Neural progenitor cell (in vitro differentiated cells): Measurements from ENCODE around the gene SERAC1. TPM values are rescaled to one million over a fixed set of nuclear protein-coding genes. Genes with fewer than 3 reads are reported as not detected.

ENCODE experiments used
- DNase-seq: peaks from one replicate; pipeline ENCODE4 v3.0.0-alpha.2; 2016; ENCODE audit warnings: low spot score
- H2AFZ ChIP-seq: fragments of 200-600 bp; sonication (generic); replicated peaks from 2 replicates; pipeline ENCODE4 v1.6.1; 2016; ENCODE audit warnings: antibody characterized with exemption
- H3F3A ChIP-seq: fragments of 200-600 bp; sonication (generic); 2 replicates; pipeline ENCODE4 v1.6.1; 2016; ENCODE audit warnings: antibody characterized with exemption, low read depth
- H3K27ac ChIP-seq: fragments of 200-600 bp; sonication (generic); 2 replicates; pipeline ENCODE4 v1.5.1; 2016; ENCODE audit warnings: mild to moderate bottlenecking
- H3K27me3 ChIP-seq: fragments of 200-600 bp; sonication (generic); 2 replicates; pipeline ENCODE4 v1.6.1; 2016; ENCODE audit warnings: mild to moderate bottlenecking, moderate library complexity
- H3K36me3 ChIP-seq: fragments of 200-600 bp; sonication (generic); 2 replicates; pipeline ENCODE4 v1.5.1; 2016
- H3K4me1 ChIP-seq: fragments of 200-600 bp; sonication (generic); 2 replicates; pipeline ENCODE4 v1.6.1; 2016; ENCODE audit warnings: mixed run types
- H3K4me2 ChIP-seq: fragments of 200-600 bp; sonication (generic); 2 replicates; pipeline ENCODE4 v1.6.1; 2016
- H3K4me3 ChIP-seq: fragments of 200-600 bp; sonication (generic); 2 replicates; pipeline ENCODE4 v1.5.1; 2016
- H3K79me2 ChIP-seq: fragments of 200-600 bp; sonication (generic); 2 replicates; pipeline ENCODE4 v1.6.1; 2016; ENCODE audit warnings: low read depth
- H3K9ac ChIP-seq: fragments of 200-600 bp; sonication (generic); 2 replicates; pipeline ENCODE4 v1.6.1; 2016
- H3K9me3 ChIP-seq: fragments of 200-600 bp; sonication (generic); 2 replicates; pipeline ENCODE4 v1.5.1; 2016; ENCODE audit warnings: low read depth
- H4K20me1 ChIP-seq: fragments of 200-600 bp; sonication (generic); 2 replicates; pipeline ENCODE4 v1.6.1; 2016; ENCODE audit warnings: low read depth
- H3K27ac Mint-ChIP-seq: 3 replicates; pipeline ENCODE4 v1.8.0; 2021; ENCODE audit warnings: mixed read lengths
- H3K27me3 Mint-ChIP-seq: 2 replicates; pipeline ENCODE4 v1.8.0; 2022; ENCODE audit warnings: low read depth, mild to moderate bottlenecking, inconsistent platforms, moderate library complexity, mixed read lengths; ENCODE audit not compliant: insufficient read depth
- H3K36me3 Mint-ChIP-seq: 3 replicates; pipeline ENCODE4 v1.8.0; 2021; ENCODE audit warnings: mixed read lengths
- H3K4me1 Mint-ChIP-seq: 3 replicates; pipeline ENCODE4 v1.8.0; 2021; ENCODE audit warnings: mixed read lengths
- H3K4me3 Mint-ChIP-seq: 3 replicates; pipeline ENCODE4 v1.8.0; 2021; ENCODE audit warnings: mild to moderate bottlenecking, moderate library complexity, mixed read lengths
- H3K9me3 Mint-ChIP-seq: 3 replicates; pipeline ENCODE4 v1.8.0; 2020; ENCODE audit warnings: mixed read lengths
- EZH2 ChIP-seq: fragments of 200-600 bp; sonication (generic); IDR thresholded peaks from 2 replicates; pipeline ENCODE4 v1.6.1; 2017; ENCODE audit warnings: antibody characterized with exemption, mild to moderate bottlenecking, moderate library complexity
- EZH2phosphoT487 ChIP-seq: fragments of 200-600 bp; sonication (generic); IDR thresholded peaks from 2 replicates; pipeline ENCODE4 v1.6.1; 2017; ENCODE audit warnings: antibody characterized with exemption
- total RNA-seq: library from RNA; depleted of rRNA; stranded (reverse); fragments of >200 nt; gene quantifications from 2 replicates; pipeline ENCODE4 v1.2.3, GENCODE V29; 2015; ENCODE audit warnings: low replicate concordance
- TF ChIP-seq, protein P1 (sequence below): fragments of 200-600 bp; sonication (generic); IDR thresholded peaks from 2 replicates; pipeline ENCODE4 v1.5.1; 2017; ENCODE audit warnings: antibody characterized with exemption, mild to moderate bottlenecking

Gene SERAC1
- total RNA-seq, 1 donor from 2014 or later = 35.7 TPM

DNA sequence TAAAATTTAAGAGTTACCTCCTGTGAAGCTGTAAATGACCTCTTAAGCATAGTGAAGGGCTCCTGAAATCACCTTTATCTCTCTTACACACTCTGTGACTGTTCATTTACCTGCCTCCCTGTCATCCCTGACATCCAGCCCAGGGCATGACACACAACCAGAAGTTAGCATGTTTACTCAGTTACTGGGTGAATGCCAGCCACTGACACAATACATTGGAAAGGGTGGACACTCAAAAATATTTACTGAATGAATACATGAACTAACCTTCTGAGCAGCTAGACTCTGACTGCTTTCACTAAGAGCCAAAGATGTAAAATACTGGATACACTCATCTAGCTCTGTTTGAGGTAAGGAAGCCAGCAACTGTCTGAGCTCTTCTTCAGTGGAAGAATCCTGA, 25.3 kb downstream of the SERAC1 start:
- Histone ChIP-seq H3K36me3 (peaks cover 4% of the 10 kb centered on the region), H3K4me1 (no peaks in the 10 kb centered on the region), H4K20me1 (no peaks in the 10 kb centered on the region), H3K9ac (no peak overlapping the region), H3K9me3 (no peaks in the 10 kb centered on the region), H3K27me3 (no peaks in the 10 kb centered on the region), H2AFZ (no peak overlapping the region), H3K27ac (no peak overlapping the region), H3K4me3 (no peak overlapping the region), H3K4me2 (no peak overlapping the region), H3F3A (peaks cover 5% of the 10 kb centered on the region), H3K79me2 (no peaks in the 10 kb centered on the region)
- Mint-ChIP-seq H3K27ac (no peak overlapping the region), H3K9me3 (no peaks in the 10 kb centered on the region), H3K4me3 (no peak overlapping the region), H3K36me3 (peaks cover 33% of the 10 kb centered on the region), H3K27me3 (no peaks in the 10 kb centered on the region), H3K4me1 (no peaks in the 10 kb centered on the region)
- TF ChIP-seq, protein P1, sequence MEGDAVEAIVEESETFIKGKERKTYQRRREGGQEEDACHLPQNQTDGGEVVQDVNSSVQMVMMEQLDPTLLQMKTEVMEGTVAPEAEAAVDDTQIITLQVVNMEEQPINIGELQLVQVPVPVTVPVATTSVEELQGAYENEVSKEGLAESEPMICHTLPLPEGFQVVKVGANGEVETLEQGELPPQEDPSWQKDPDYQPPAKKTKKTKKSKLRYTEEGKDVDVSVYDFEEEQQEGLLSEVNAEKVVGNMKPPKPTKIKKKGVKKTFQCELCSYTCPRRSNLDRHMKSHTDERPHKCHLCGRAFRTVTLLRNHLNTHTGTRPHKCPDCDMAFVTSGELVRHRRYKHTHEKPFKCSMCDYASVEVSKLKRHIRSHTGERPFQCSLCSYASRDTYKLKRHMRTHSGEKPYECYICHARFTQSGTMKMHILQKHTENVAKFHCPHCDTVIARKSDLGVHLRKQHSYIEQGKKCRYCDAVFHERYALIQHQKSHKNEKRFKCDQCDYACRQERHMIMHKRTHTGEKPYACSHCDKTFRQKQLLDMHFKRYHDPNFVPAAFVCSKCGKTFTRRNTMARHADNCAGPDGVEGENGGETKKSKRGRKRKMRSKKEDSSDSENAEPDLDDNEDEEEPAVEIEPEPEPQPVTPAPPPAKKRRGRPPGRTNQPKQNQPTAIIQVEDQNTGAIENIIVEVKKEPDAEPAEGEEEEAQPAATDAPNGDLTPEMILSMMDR = no peak
- TF ChIP-seq EZH2 (no peak), EZH2phosphoT487 (no peak)
- DNase-seq = no peak

DNA sequence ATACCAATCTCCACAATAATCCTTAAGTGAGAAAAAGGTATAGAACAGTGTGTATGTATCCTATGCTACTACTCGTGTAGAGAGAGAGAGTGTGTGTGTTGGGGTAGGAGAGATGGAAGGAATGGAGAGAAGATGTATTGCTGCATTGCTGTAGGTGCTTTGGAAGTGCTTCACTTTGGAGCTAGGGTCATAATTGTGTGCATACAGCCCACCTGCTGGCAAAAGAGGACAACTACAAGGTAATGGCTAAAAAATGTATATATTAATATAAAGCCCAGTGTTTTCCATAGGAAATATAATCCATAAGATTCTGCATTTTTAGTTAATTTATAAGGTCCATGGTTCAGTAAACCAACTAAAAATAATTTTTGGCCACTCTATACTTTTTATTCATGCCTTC, 36.1 kb downstream of the SERAC1 start:
- no peak overlapping the region for H2AFZ ChIP-seq
- H3K4me1 ChIP-seq = no peaks in the 10 kb centered on the region
- no peak overlapping the region for H3K9ac ChIP-seq
- no peak for TF ChIP-seq EZH2phosphoT487
- TF ChIP-seq, protein P1 = peak; percentile 40
- H3K4me2 ChIP-seq = no peak overlapping the region
- Mint-ChIP-seq H3K4me3 (no peak overlapping the region), H3K27me3 (no peaks in the 10 kb centered on the region), H3K4me1 (no peaks in the 10 kb centered on the region), H3K27ac (no peak overlapping the region), H3K36me3 (peaks cover 6% of the 10 kb centered on the region), H3K9me3 (no peaks in the 10 kb centered on the region)
- no peaks in the 10 kb centered on the region for H3K79me2 ChIP-seq
- H3F3A ChIP-seq = no peaks in the 10 kb centered on the region
- H3K27ac ChIP-seq = no peak overlapping the region
- no peaks in the 10 kb centered on the region for H3K27me3 ChIP-seq
- no peaks in the 10 kb centered on the region for H3K9me3 ChIP-seq
- H4K20me1 ChIP-seq = no peaks in the 10 kb centered on the region
- peak; percentile 18 for DNase-seq
- H3K4me3 ChIP-seq = no peak overlapping the region
- no peaks in the 10 kb centered on the region for H3K36me3 ChIP-seq

DNA sequence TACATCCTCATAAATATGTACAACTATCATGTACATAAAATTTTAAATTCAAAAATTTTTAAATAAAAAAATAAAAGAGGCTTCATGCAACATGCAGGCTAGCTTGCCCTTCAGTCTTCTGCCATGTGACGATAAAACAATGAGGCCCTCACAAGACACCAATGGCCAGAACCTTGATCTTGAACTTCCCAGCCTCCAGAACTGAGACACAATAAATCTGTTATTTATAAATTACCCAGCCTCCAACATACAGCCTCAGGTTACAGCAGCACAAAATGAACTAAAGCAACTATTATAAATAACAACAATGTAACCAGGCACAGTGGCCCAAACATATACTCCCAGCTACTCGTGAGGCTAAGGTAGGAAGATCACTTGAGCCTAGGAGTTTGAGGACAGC, 42.8 kb downstream of the SERAC1 start:
- H3F3A ChIP-seq = no peaks in the 10 kb centered on the region
- Mint-ChIP-seq H3K27ac (no peak overlapping the region), H3K9me3 (no peaks in the 10 kb centered on the region), H3K36me3 (peaks cover 12% of the 10 kb centered on the region), H3K27me3 (no peaks in the 10 kb centered on the region), H3K4me3 (no peak overlapping the region), H3K4me1 (no peaks in the 10 kb centered on the region)
- H3K4me2 ChIP-seq = no peak overlapping the region
- H2AFZ ChIP-seq = no peak overlapping the region
- H3K9me3 ChIP-seq = no peaks in the 10 kb centered on the region
- H3K27ac ChIP-seq = no peak overlapping the region
- no peaks in the 10 kb centered on the region for H3K36me3 ChIP-seq
- H3K4me3 ChIP-seq = no peak overlapping the region
- H3K9ac ChIP-seq = no peak overlapping the region
- no peak for DNase-seq
- no peak for TF ChIP-seq EZH2
- TF ChIP-seq, protein P1 = no peak
- TF ChIP-seq EZH2phosphoT487 = no peak
- no peaks in the 10 kb centered on the region for H3K27me3 ChIP-seq
- no peaks in the 10 kb centered on the region for H4K20me1 ChIP-seq
- H3K79me2 ChIP-seq = no peaks in the 10 kb centered on the region
- H3K4me1 ChIP-seq = no peaks in the 10 kb centered on the region

DNA sequence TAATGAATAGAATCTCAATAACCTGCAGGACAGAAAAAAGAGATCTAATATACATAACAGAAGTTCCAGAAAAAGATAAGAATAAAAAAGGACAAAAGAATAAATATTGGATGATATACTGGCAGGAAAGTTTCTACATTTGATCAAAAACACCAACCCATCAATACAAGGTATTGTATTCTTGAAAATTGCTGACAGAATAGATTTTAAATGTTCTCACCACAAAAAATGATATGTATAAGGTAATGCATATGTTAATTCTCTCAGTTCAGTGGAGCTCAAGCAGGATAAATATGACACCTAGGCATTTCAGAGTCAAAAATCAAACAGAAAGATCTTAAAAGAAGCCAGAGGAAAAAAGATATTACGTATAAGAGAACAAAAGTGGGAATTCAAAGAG, 43.8 kb downstream of the SERAC1 start:
- no peak for DNase-seq
- Histone ChIP-seq H3K36me3 (no peaks in the 10 kb centered on the region), H3K4me2 (no peak overlapping the region), H3F3A (no peaks in the 10 kb centered on the region), H3K4me3 (no peak overlapping the region), H3K9me3 (no peaks in the 10 kb centered on the region), H2AFZ (no peak overlapping the region), H3K4me1 (no peaks in the 10 kb centered on the region), H3K27ac (no peak overlapping the region), H3K79me2 (no peaks in the 10 kb centered on the region), H3K9ac (no peak overlapping the region), H4K20me1 (no peaks in the 10 kb centered on the region), H3K27me3 (no peaks in the 10 kb centered on the region)
- no peaks in the 10 kb centered on the region for H3K9me3 Mint-ChIP-seq
- no peak overlapping the region for H3K27ac Mint-ChIP-seq
- peaks cover 12% of the 10 kb centered on the region for H3K36me3 Mint-ChIP-seq
- no peaks in the 10 kb centered on the region for H3K4me1 Mint-ChIP-seq
- TF ChIP-seq, protein P1 = no peak
- no peak for TF ChIP-seq EZH2phosphoT487
- no peak for TF ChIP-seq EZH2
- H3K4me3 Mint-ChIP-seq = no peak overlapping the region
- no peaks in the 10 kb centered on the region for H3K27me3 Mint-ChIP-seq
